ENCODE data around the gene ZMIZ2.

DNA sequence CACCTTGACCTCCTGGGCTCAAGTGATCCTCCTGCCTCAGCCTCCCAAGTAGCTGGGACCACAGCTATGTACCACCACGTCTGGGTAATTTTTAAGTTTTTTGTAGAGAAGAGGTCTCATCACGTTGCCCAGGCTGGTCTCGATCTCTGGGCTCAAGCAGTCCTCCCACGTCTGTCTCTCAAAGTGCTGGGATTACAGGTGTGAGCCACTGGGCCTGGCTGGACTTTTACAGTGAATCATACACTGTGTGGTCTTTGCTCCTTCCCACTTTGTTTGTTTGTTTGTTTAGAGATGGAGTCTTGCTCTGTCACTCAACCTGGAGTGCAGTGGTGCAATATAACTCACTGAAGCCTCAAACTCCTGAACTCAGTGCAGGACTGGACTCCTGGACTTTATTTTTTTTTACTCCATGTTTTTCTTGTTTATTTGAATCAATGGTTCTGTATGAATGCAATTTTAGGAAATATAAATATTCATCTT is 60.3 kb downstream of the ZMIZ2 start:
- TF ChIP-seq, protein P1, sequence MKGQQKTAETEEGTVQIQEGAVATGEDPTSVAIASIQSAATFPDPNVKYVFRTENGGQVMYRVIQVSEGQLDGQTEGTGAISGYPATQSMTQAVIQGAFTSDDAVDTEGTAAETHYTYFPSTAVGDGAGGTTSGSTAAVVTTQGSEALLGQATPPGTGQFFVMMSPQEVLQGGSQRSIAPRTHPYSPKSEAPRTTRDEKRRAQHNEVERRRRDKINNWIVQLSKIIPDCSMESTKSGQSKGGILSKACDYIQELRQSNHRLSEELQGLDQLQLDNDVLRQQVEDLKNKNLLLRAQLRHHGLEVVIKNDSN (IDR thresholded peaks at IDR 0.05) = no peak
- TF ChIP-seq TCF12 (IDR thresholded peaks at IDR 0.05; ENCODE audit: low read depth) (no peak), CREB1 (IDR thresholded peaks at IDR 0.05; ENCODE audit: low read depth) (no peak), EP300 (IDR thresholded peaks at IDR 0.05; ENCODE audit: borderline replicate concordance) (no peak), RAD21 (IDR thresholded peaks at IDR 0.05; ENCODE audit: low read depth) (no peak), TEAD4 (IDR thresholded peaks at IDR 0.05) (no peak)
- TF ChIP-seq, protein P2, sequence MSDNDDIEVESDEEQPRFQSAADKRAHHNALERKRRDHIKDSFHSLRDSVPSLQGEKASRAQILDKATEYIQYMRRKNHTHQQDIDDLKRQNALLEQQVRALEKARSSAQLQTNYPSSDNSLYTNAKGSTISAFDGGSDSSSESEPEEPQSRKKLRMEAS (IDR thresholded peaks at IDR 0.05) = no peak
